WTC11 (cell line): ENCODE measurements around the gene TMTC2. TPM values are rescaled to one million over a fixed set of nuclear protein-coding genes. Genes with fewer than 3 reads are reported as not detected.

Source experiments
- ATAC-seq: fragments of 200-7000 bp; cut with Tn5 transposase; 2 replicates; pipeline ENCODE4 v1.10.0; 2021; ENCODE audit warnings: mild to moderate bottlenecking, moderate library complexity
- CTCF ChIA-PET: fragments of 300-600 bp; sonication (Branson Sonifier 250); formaldehyde crosslinking; loops from one replicate; lab custom pipeline; 2021; ENCODE audit warnings: antibody characterized with exemption; lab: Charles Lee
- POLR2A ChIA-PET: fragments of 350-600 bp; sonication (Branson Sonifier 250); formaldehyde crosslinking; loops from one replicate; lab custom pipeline; 2021; ENCODE audit warnings: antibody characterized with exemption; lab: Charles Lee
- DNase-seq: peaks from one replicate; pipeline ENCODE4 v3.0.0; 2021; ENCODE audit warnings: low spot score
- H3K27ac Mint-ChIP-seq: 2 replicates; pipeline ENCODE4 v1.8.0; 2021; ENCODE audit warnings: mixed read lengths
- H3K27me3 Mint-ChIP-seq: 2 replicates; pipeline ENCODE4 v1.8.0; 2021; ENCODE audit warnings: low read depth, mild to moderate bottlenecking, moderate library complexity, mixed read lengths
- H3K36me3 Mint-ChIP-seq: 2 replicates; pipeline ENCODE4 v1.8.0; 2021; ENCODE audit warnings: mixed read lengths
- H3K4me1 Mint-ChIP-seq: 2 replicates; pipeline ENCODE4 v1.8.0; 2022; ENCODE audit warnings: mixed read lengths
- H3K4me3 Mint-ChIP-seq: 2 replicates; pipeline ENCODE4 v1.8.0; 2021; ENCODE audit warnings: mild to moderate bottlenecking, moderate library complexity, mixed read lengths
- H3K9me3 Mint-ChIP-seq: 2 replicates; pipeline ENCODE4 v1.8.0; 2021; ENCODE audit warnings: mixed read lengths
- CBFB ChIP-seq: sonication (generic); formaldehyde crosslinking; IDR thresholded peaks from 2 replicates; pipeline ENCODE4 v1.8.1; 2022; ENCODE audit warnings: mild to moderate bottlenecking, low read depth, missing genetic modification reagents
- ESRRA ChIP-seq: sonication (generic); formaldehyde crosslinking; IDR thresholded peaks from 2 replicates; pipeline ENCODE4 v1.8.1; 2022; ENCODE audit warnings: mild to moderate bottlenecking, missing genetic modification reagents, borderline replicate concordance
- ETV6 ChIP-seq: sonication (generic); formaldehyde crosslinking; IDR thresholded peaks from 2 replicates; pipeline ENCODE4 v1.8.1; 2022; ENCODE audit warnings: mild to moderate bottlenecking, missing genetic modification reagents
- FOXJ3 ChIP-seq: sonication (generic); formaldehyde crosslinking; IDR thresholded peaks from 2 replicates; pipeline ENCODE4 v1.9.0; 2021; ENCODE audit warnings: missing genetic modification reagents, mild to moderate bottlenecking, borderline replicate concordance
- JAZF1 ChIP-seq: fragments of 250-450 bp; sonication (Bioruptor Pico); IDR thresholded peaks from 2 replicates; pipeline ENCODE4 v1.9.0; 2021; ENCODE audit warnings: moderate library complexity, mild to moderate bottlenecking, inconsistent platforms
- JUN ChIP-seq: sonication (generic); formaldehyde crosslinking; IDR thresholded peaks from 2 replicates; pipeline ENCODE4 v1.8.0; 2023; ENCODE audit warnings: mild to moderate bottlenecking, missing genetic modification reagents
- KAT7 ChIP-seq: sonication (generic); formaldehyde crosslinking; IDR thresholded peaks from 2 replicates; pipeline ENCODE4 v1.8.1; 2023; ENCODE audit warnings: missing genetic modification reagents, mild to moderate bottlenecking, borderline replicate concordance
- NFATC4 ChIP-seq: fragments of 250-450 bp; sonication (Bioruptor Pico); IDR thresholded peaks from 2 replicates; pipeline ENCODE4 v1.9.0; 2021; ENCODE audit warnings: mild to moderate bottlenecking
- PRRX2 ChIP-seq: fragments of 250-450 bp; sonication (Bioruptor Pico); IDR thresholded peaks from 2 replicates; pipeline ENCODE4 v1.8.0; 2021; ENCODE audit warnings: mild to moderate bottlenecking
- RORB ChIP-seq: fragments of 250-450 bp; sonication (Bioruptor Pico); IDR thresholded peaks from 2 replicates; pipeline ENCODE4 v1.9.0; 2021; ENCODE audit warnings: mild to moderate bottlenecking
- SOX15 ChIP-seq: fragments of 250-450 bp; sonication (Bioruptor Pico); IDR thresholded peaks from 2 replicates; pipeline ENCODE4 v1.9.0; 2021; ENCODE audit warnings: mild to moderate bottlenecking
- ZNF121 ChIP-seq: sonication (generic); formaldehyde crosslinking; IDR thresholded peaks from 2 replicates; pipeline ENCODE4 v1.8.0; 2023; ENCODE audit warnings: missing genetic modification reagents
- ZNF232 ChIP-seq: sonication (generic); formaldehyde crosslinking; IDR thresholded peaks from 2 replicates; pipeline ENCODE4 v1.8.0; 2022; ENCODE audit warnings: mild to moderate bottlenecking, missing genetic modification reagents
- ZNF671 ChIP-seq: fragments of 250-450 bp; sonication (Bioruptor Pico); IDR thresholded peaks from 2 replicates; pipeline ENCODE4 v1.8.0; 2021; ENCODE audit warnings: mild to moderate bottlenecking
- total RNA-seq: library from RNA; stranded (reverse); gene quantifications from 3 replicates; pipeline ENCODE4 v1.2.3, GENCODE V29; 2021
- TF ChIP-seq, protein P1 (sequence below): sonication (generic); formaldehyde crosslinking; IDR thresholded peaks from 2 replicates; pipeline ENCODE4 v1.8.1; 2023; ENCODE audit warnings: mild to moderate bottlenecking, missing genetic modification reagents, moderate library complexity
- TF ChIP-seq, protein P2 (sequence below): sonication (generic); formaldehyde crosslinking; IDR thresholded peaks from 2 replicates; pipeline ENCODE4 v1.8.0; 2022; ENCODE audit warnings: mild to moderate bottlenecking, missing genetic modification reagents
- TF ChIP-seq, protein P3 (sequence below): sonication (generic); formaldehyde crosslinking; IDR thresholded peaks from 2 replicates; pipeline ENCODE4 v1.8.0; 2022; ENCODE audit warnings: mild to moderate bottlenecking, missing genetic modification reagents
- TF ChIP-seq, protein P4 (sequence below): sonication (generic); formaldehyde crosslinking; IDR thresholded peaks from 2 replicates; pipeline ENCODE4 v1.8.1; 2022; ENCODE audit warnings: missing genetic modification reagents, borderline replicate concordance
- TF ChIP-seq, protein P5 (sequence below): fragments of 250-450 bp; sonication (Bioruptor Pico); IDR thresholded peaks from 2 replicates; pipeline ENCODE4 v1.9.0; 2021; ENCODE audit warnings: mild to moderate bottlenecking
- TF ChIP-seq, protein P6 (sequence below): sonication (generic); formaldehyde crosslinking; IDR thresholded peaks from 2 replicates; pipeline ENCODE4 v1.8.0; 2022; ENCODE audit warnings: mild to moderate bottlenecking, missing genetic modification reagents
- TF ChIP-seq, protein P7 (sequence below): sonication (generic); formaldehyde crosslinking; IDR thresholded peaks from 2 replicates; pipeline ENCODE4 v1.8.1; 2023; ENCODE audit warnings: mild to moderate bottlenecking, missing genetic modification reagents, borderline replicate concordance

TMTC2 gene
- total RNA-seq, 1 experiment from 2014 or later, result 6.4 TPM

DNA sequence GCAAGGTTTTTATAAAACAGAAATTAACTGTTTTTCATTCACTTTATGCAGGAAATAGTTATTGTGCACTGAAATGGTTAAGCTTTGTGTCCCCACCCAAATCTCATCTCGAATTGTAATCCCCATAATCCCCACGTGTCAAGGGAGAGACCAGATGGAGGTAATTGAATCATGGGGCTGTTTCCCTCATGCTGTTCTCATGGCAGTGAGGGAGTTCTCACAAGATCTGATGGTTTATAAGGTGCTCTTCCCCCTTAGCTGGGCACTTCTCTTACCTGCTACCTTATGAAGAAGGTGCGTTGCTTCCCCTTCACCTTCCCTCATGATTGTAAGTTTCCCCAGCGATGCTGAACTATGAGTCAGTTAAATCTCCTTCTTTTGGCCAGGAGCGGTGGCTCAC is 123.9 kb downstream of the TMTC2 start (continued):
- TF ChIP-seq, protein P1, sequence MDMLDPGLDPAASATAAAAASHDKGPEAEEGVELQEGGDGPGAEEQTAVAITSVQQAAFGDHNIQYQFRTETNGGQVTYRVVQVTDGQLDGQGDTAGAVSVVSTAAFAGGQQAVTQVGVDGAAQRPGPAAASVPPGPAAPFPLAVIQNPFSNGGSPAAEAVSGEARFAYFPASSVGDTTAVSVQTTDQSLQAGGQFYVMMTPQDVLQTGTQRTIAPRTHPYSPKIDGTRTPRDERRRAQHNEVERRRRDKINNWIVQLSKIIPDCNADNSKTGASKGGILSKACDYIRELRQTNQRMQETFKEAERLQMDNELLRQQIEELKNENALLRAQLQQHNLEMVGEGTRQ, result no peak
- TF ChIP-seq, protein P2, sequence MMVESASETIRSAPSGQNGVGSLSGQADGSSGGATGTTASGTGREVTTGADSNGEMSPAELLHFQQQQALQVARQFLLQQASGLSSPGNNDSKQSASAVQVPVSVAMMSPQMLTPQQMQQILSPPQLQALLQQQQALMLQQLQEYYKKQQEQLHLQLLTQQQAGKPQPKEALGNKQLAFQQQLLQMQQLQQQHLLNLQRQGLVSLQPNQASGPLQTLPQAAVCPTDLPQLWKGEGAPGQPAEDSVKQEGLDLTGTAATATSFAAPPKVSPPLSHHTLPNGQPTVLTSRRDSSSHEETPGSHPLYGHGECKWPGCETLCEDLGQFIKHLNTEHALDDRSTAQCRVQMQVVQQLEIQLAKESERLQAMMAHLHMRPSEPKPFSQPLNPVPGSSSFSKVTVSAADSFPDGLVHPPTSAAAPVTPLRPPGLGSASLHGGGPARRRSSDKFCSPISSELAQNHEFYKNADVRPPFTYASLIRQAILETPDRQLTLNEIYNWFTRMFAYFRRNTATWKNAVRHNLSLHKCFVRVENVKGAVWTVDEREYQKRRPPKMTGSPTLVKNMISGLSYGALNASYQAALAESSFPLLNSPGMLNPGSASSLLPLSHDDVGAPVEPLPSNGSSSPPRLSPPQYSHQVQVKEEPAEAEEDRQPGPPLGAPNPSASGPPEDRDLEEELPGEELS (CRISPR knock-in tag), result no peak

DNA sequence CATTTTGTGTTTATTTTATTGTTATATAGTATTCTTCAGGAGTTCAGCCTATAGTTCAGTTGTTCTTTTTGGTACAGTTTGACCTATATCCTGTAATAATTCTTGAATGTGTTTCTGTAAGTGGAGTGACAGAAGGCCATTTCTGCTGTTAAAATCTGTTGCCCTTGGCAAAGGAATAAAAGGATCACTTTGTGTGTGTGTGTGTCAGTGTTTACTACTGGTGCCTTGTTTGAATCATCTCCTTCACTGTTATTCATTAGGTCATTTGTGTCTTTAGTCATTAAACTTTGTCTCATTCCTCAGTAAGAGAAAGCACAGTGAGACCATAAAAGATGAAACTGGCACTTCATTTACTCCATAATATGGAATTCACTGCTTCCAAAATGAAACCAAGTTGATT is 130.7 kb downstream of the TMTC2 start:
- CTCF ChIA-PET, result no interaction called here

DNA sequence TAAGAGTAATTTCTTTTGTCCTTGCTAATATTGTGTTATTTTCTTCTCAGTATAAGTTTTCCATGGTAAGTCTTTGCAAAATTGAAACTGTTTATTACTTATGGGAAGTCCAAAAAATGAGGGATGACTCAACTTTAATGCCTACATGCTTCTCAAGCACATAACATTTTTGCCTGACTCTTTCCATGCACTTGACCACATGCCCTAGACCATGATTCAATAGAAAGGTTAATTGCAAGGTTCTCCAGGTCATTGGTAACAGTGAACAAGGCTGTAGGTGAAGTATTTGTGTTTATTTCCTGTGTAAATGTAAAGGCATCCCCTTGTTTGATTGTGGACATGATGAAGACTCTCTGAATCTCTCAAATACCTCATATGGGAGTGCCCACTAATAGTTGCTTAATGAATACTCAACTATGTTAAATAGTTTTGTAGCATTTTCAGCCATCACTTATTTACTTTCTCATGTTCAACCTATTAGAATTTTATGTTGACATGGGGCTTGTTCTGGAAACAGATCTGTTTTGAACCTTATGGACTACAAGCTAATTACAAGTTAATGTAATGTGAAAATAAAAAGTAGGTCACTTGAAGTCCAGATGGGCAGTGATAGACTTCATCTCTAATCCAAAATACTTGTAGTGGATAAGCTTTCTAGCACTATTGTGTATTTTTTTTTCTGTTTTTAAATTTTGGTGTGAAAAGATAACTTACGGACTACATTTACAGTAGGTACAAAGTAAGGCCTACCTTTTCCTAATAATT is 131.7 kb downstream of the TMTC2 start:
- no peak overlapping the region for H3K27ac Mint-ChIP-seq
- no peaks in the 10 kb centered on the region for H3K36me3 Mint-ChIP-seq
- no peaks in the 10 kb centered on the region for H3K9me3 Mint-ChIP-seq
- H3K4me3 Mint-ChIP-seq, result no peak overlapping the region
- no peaks in the 10 kb centered on the region for H3K27me3 Mint-ChIP-seq
- ChIA-PET POLR2A (no interaction called here), CTCF (no interaction called here)
- DNase-seq (no peak), ATAC-seq (no peak)
- peaks cover 10% of the 10 kb centered on the region for H3K4me1 Mint-ChIP-seq
- no peak for TF ChIP-seq ZNF232 (CRISPR knock-in tag)
- TF ChIP-seq JUN (CRISPR knock-in tag), result no peak
- no peak for TF ChIP-seq FOXJ3 (CRISPR knock-in tag)
- no peak for TF ChIP-seq ZNF671 (CRISPR knock-in tag)
- TF ChIP-seq JAZF1 (CRISPR knock-in tag), result no peak
- no peak for TF ChIP-seq CBFB (CRISPR knock-in tag)
- TF ChIP-seq, protein P3, sequence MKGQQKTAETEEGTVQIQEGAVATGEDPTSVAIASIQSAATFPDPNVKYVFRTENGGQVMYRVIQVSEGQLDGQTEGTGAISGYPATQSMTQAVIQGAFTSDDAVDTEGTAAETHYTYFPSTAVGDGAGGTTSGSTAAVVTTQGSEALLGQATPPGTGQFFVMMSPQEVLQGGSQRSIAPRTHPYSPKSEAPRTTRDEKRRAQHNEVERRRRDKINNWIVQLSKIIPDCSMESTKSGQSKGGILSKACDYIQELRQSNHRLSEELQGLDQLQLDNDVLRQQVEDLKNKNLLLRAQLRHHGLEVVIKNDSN, result no peak
- TF ChIP-seq, protein P4, sequence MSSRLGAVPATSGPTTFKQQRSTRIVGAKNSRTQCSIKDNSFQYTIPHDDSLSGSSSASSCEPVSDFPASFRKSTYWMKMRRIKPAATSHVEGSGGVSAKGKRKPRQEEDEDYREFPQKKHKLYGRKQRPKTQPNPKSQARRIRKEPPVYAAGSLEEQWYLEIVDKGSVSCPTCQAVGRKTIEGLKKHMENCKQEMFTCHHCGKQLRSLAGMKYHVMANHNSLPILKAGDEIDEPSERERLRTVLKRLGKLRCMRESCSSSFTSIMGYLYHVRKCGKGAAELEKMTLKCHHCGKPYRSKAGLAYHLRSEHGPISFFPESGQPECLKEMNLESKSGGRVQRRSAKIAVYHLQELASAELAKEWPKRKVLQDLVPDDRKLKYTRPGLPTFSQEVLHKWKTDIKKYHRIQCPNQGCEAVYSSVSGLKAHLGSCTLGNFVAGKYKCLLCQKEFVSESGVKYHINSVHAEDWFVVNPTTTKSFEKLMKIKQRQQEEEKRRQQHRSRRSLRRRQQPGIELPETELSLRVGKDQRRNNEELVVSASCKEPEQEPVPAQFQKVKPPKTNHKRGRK (CRISPR knock-in tag), result no peak
- no peak for TF ChIP-seq ETV6 (CRISPR knock-in tag)
- no peak for TF ChIP-seq ESRRA (CRISPR knock-in tag)
- TF ChIP-seq KAT7 (CRISPR knock-in tag), result no peak
- TF ChIP-seq, protein P5, sequence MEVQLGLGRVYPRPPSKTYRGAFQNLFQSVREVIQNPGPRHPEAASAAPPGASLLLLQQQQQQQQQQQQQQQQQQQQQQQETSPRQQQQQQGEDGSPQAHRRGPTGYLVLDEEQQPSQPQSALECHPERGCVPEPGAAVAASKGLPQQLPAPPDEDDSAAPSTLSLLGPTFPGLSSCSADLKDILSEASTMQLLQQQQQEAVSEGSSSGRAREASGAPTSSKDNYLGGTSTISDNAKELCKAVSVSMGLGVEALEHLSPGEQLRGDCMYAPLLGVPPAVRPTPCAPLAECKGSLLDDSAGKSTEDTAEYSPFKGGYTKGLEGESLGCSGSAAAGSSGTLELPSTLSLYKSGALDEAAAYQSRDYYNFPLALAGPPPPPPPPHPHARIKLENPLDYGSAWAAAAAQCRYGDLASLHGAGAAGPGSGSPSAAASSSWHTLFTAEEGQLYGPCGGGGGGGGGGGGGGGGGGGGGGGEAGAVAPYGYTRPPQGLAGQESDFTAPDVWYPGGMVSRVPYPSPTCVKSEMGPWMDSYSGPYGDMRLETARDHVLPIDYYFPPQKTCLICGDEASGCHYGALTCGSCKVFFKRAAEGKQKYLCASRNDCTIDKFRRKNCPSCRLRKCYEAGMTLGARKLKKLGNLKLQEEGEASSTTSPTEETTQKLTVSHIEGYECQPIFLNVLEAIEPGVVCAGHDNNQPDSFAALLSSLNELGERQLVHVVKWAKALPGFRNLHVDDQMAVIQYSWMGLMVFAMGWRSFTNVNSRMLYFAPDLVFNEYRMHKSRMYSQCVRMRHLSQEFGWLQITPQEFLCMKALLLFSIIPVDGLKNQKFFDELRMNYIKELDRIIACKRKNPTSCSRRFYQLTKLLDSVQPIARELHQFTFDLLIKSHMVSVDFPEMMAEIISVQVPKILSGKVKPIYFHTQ (CRISPR knock-in tag), result no peak
- TF ChIP-seq NFATC4 (CRISPR knock-in tag), result no peak
- TF ChIP-seq ZNF121 (CRISPR knock-in tag), result no peak
- TF ChIP-seq, protein P6, sequence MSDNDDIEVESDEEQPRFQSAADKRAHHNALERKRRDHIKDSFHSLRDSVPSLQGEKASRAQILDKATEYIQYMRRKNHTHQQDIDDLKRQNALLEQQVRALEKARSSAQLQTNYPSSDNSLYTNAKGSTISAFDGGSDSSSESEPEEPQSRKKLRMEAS (CRISPR knock-in tag), result no peak

More for the DNA sequence above, 130.7 kb downstream of the TMTC2 start:
- no peak for DNase-seq
- POLR2A ChIA-PET, result no interaction called here
- Mint-ChIP-seq H3K4me3 (no peak overlapping the region), H3K9me3 (no peaks in the 10 kb centered on the region), H3K36me3 (no peaks in the 10 kb centered on the region), H3K4me1 (peaks cover 10% of the 10 kb centered on the region), H3K27ac (no peak overlapping the region), H3K27me3 (no peaks in the 10 kb centered on the region)
- ATAC-seq, result no peak
- TF ChIP-seq, protein P7, sequence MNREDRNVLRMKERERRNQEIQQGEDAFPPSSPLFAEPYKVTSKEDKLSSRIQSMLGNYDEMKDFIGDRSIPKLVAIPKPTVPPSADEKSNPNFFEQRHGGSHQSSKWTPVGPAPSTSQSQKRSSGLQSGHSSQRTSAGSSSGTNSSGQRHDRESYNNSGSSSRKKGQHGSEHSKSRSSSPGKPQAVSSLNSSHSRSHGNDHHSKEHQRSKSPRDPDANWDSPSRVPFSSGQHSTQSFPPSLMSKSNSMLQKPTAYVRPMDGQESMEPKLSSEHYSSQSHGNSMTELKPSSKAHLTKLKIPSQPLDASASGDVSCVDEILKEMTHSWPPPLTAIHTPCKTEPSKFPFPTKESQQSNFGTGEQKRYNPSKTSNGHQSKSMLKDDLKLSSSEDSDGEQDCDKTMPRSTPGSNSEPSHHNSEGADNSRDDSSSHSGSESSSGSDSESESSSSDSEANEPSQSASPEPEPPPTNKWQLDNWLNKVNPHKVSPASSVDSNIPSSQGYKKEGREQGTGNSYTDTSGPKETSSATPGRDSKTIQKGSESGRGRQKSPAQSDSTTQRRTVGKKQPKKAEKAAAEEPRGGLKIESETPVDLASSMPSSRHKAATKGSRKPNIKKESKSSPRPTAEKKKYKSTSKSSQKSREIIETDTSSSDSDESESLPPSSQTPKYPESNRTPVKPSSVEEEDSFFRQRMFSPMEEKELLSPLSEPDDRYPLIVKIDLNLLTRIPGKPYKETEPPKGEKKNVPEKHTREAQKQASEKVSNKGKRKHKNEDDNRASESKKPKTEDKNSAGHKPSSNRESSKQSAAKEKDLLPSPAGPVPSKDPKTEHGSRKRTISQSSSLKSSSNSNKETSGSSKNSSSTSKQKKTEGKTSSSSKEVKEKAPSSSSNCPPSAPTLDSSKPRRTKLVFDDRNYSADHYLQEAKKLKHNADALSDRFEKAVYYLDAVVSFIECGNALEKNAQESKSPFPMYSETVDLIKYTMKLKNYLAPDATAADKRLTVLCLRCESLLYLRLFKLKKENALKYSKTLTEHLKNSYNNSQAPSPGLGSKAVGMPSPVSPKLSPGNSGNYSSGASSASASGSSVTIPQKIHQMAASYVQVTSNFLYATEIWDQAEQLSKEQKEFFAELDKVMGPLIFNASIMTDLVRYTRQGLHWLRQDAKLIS (CRISPR knock-in tag), result no peak
- TF ChIP-seq RORB (CRISPR knock-in tag), result no peak
- no peak for TF ChIP-seq SOX15
- no peak for TF ChIP-seq ZNF671 (CRISPR knock-in tag)
- no peak for TF ChIP-seq PRRX2 (CRISPR knock-in tag)
